Measurements from ENCODE around the gene SLC36A1.

GRCh38 chr5:151461312-151461711 lies 13.9 kb downstream of the SLC36A1 start:
- TF ChIP-seq EZH2phosphoT487 (IDR thresholded peaks at IDR 0.05; ENCODE audit: low read depth, severe bottlenecking, unreplicated experiment) (no peak), EZH2 (IDR thresholded peaks at IDR 0.05; ENCODE audit: borderline replicate concordance) (no peak)
- TF ChIP-seq, protein P1, sequence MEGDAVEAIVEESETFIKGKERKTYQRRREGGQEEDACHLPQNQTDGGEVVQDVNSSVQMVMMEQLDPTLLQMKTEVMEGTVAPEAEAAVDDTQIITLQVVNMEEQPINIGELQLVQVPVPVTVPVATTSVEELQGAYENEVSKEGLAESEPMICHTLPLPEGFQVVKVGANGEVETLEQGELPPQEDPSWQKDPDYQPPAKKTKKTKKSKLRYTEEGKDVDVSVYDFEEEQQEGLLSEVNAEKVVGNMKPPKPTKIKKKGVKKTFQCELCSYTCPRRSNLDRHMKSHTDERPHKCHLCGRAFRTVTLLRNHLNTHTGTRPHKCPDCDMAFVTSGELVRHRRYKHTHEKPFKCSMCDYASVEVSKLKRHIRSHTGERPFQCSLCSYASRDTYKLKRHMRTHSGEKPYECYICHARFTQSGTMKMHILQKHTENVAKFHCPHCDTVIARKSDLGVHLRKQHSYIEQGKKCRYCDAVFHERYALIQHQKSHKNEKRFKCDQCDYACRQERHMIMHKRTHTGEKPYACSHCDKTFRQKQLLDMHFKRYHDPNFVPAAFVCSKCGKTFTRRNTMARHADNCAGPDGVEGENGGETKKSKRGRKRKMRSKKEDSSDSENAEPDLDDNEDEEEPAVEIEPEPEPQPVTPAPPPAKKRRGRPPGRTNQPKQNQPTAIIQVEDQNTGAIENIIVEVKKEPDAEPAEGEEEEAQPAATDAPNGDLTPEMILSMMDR (IDR thresholded peaks at IDR 0.05; ENCODE audit: poor library complexity), result no peak
